GM18511 (cell line): Measurements from ENCODE around the gene GARS1.

Experiments
- ATAC-seq: cut with Tn5 transposase; IDR thresholded peaks from one replicate; pipeline ENCODE4 v1.9.1; 2021; ENCODE audit warnings: mild to moderate bottlenecking, moderate library complexity; ENCODE audit not compliant: unreplicated experiment

The GARS1 gene

DNA sequence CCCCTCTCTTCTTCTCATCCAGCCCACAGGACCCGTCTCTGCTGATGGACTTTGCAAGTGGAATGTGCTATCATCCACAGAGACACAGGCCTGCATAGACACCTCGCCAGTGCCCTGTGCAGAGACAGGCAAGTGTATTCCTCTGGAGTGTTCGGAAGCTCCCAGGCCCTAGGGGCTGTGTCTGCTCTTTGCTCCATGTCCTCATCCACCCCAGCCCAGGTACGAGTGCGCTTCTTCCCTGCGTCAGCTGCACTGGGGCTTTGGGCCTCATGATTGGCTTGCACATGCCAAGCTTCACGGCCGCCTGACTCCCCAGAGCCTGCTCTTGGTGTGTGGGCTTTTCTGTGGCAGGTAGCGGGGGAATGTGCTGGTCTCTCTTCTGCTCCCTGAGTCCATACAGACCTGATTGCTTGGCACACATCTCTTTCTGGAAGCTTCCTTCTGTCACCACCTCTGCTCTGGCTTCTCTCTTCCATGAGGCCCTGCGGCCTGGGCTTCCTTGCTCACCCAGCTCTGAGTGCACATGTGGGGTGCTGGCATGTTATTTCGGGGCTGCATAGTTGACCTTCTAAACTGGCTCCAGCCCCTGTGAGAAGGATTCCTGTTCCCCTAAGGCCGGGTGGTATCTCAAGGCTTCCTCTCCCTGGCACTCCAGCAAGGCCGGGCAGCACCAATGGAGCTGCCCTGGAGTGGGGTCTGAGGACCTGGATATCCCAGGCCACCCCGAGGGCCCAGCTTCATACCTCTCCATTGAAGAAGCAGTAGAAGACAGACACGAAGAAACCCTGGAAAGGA is 59.8 kb downstream of the GARS1 start:
- no peak for ATAC-seq

GRCh38 chr7:30655096-30655970 is 60.7 kb downstream of the GARS1 start:
- ATAC-seq: no peak

GRCh38 chr7:30656006-30656957 is 61.6 kb downstream of the GARS1 start:
- ATAC-seq: no peak

GRCh38 chr7:30657131-30657530 is 62.5 kb downstream of the GARS1 start:
- no peak for ATAC-seq

DNA sequence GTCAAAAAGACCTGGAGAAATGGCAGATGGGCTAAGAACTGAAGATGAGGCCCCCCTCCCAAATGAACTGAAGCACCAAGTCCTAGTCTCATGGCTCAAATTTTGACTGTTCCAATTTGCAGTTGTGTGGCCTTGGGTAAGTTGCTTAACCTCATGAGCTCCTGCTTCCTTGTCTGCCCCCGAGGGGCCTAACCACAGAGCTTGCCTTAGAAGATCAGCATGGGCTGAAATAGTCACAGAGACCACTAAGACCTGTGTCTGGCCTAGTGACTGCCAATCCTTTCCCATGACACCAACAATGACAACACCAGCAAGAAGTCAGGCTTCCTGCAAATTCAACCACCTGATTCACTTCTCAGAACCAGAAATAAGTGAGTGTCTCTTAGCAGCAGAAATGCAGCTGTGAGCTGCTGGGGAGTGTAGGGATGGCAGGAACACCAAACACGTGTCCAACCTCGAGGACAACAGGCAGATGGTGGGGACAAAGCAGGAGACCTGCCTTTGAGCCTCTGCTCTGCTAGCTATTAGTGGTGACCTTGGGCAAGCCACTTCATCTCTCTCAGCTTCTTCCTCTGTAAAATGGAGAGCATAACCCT is 63.9 kb downstream of the GARS1 start:
- ATAC-seq: no peak

- ATAC-seq: no peak
These were observed 64.6 kb downstream of the GARS1 start for GRCh38 chr7:30659312-30659711.

DNA sequence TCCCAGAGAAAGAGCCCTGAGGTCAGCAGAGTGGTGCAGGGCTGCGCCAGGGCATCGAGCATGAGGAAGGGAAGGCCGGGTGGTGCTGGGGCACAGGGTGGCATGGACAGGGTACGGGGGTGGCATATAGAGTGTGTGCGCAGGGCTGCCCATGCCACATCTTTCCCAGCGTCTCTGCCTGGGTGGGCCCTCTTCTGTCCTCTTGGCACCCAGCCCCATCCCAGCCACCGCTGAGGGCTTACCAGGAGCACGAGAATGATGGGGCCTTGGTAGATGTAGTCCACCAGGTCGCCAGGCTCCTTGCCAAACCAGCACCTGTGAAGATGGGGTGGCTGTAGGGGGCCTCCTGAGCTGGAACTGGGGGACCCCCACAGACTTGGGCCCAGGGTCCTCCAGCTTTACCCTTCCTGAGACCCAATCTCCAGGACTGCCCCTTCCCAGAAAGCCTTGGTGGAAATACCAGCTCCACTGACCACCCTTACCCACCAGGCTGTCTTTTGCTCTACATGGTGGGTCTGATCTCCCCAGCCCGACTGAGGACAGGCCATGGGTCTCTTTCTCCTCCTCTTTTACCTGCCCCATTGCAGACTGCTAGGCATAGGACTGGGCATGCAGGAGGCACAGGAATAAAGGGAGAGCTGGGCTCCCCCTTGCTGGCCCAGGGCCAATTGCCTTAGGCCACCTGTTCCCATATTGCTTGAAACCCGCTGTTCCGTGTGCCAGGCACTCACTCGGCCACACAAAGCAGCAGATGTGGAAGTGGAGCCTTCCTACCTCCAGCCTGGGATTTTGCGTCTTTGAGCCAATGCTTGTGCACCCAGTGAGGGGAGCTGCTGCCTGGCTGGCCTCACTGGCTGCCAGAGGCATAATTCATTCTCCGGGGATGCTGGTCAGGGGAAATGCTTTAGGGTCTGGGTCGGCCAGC is 65.9 kb downstream of the GARS1 start:
- ATAC-seq: no peak

DNA sequence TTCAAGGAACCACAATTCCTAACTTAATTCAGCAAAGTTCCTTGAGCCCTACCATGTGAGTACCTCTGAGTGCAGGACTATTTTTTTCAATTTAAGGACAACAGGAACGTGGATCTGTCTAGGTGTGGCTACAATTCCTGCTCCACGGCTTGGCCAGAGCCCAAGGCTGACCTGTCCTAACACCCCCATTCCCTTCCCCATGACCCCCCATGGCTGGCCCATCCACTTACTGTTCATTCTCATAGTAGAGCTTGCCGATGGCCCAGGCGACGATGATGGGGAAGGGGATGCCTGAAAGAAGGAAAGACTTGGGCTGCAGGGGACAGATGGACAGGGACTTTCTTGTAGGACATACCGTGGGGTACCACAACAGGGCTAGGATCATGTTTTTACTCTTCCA is 67.2 kb downstream of the GARS1 start:
- ATAC-seq: no peak

GRCh38 chr7:30662431-30662939 is 67.8 kb downstream of the GARS1 start:
- no peak for ATAC-seq

DNA sequence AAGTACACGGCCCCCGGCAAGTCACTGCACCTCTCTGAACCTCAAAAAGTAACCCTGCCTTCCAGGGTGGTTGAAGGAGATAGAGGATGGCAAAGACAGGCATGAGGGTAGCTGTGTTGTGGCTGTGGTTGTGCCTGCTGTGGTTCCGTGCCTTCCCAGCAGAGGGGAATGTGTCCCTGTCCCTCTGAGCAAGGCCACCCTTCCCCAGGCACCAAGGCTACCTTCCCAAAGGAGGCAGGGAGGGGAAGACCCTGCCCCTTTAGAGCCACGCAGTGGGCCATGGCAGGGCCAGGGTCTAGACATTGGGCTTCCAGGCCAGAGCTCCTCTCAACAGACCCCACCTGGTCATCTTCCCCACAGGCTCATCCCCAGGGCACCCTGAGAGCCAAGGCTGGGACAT is 68.7 kb downstream of the GARS1 start:
- ATAC-seq: no peak

- ATAC-seq: no peak
These were observed 69.7 kb downstream of the GARS1 start for GRCh38 chr7:30664184-30664885.

DNA sequence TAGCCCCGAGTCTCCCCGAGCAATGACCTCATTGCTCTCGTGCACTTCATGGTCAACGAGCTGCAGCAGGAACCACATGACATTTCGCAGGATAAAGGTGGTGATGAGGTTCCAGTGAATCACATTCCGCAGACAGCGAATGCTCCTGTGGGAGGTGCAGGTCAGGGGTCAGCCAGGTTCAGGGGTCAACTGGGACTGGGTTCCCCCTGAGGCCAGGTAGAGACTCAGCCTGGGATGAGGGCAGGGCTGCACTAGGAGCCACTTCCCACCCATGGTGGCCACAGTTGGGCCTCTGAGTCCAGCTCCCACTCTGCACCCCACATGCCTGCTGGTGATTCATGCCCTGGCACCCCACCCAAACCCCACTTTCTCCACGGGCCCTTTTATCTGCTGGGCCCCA is 70.4 kb downstream of the GARS1 start:
- ATAC-seq: no peak

- ATAC-seq: no peak
These were observed 70.8 kb downstream of the GARS1 start for GRCh38 chr7:30665449-30665848.

- ATAC-seq: no peak
These were observed 72.5 kb downstream of the GARS1 start for GRCh38 chr7:30667172-30667571.

GRCh38 chr7:30668102-30668501 is 73.4 kb downstream of the GARS1 start:
- no peak for ATAC-seq

GRCh38 chr7:30671793-30672465 is 77.3 kb downstream of the GARS1 start:
- ATAC-seq: no peak

- no peak for ATAC-seq
These were observed 79.7 kb downstream of the GARS1 start for GRCh38 chr7:30674420-30674819.

- ATAC-seq: no peak
These were observed 80.2 kb downstream of the GARS1 start for GRCh38 chr7:30674876-30675275.
